Astrocyte of the hippocampus (primary cell): ENCODE measurements around the gene PUS10.
"Not testable (repeated sequence)": the region's sequence is repeated elsewhere in the genome, so short reads cannot be mapped to it uniquely, and the experiment has no call there.

Experiments used
- DNase-seq: peaks from one replicate; pipeline ENCODE4 v3.0.0; 2011; ENCODE audit warnings: low read depth, low spot score

PUS10 gene

GRCh38 chr2:61013382-61013781 lies 4.7 kb downstream of the PUS10 start:
- no peak for DNase-seq

GRCh38 chr2:61012303-61012702 lies 5.8 kb downstream of the PUS10 start:
- DNase-seq = peak; percentile 57

GRCh38 chr2:61011678-61012077 lies 6.4 kb downstream of the PUS10 start:
- peak; percentile 4 for DNase-seq

GRCh38 chr2:61009355-61009754 lies 8.7 kb downstream of the PUS10 start:
- no peak for DNase-seq

GRCh38 chr2:61006486-61007105 lies 11.5 kb downstream of the PUS10 start:
- no peak for DNase-seq

GRCh38 chr2:61005736-61006135 lies 12.3 kb downstream of the PUS10 start:
- DNase-seq = no peak

- peak; percentile 60 for DNase-seq
Measured at GRCh38 chr2:60998628-60999545, 19.2 kb downstream of the PUS10 start.

- no peak for DNase-seq
Measured at GRCh38 chr2:60994131-60994530, 23.9 kb downstream of the PUS10 start.

- no peak for DNase-seq
Measured at GRCh38 chr2:60992985-60993392, 25.1 kb downstream of the PUS10 start.

- DNase-seq = no peak
Measured at GRCh38 chr2:60991644-60992043, 26.4 kb downstream of the PUS10 start.

GRCh38 chr2:60989259-60989658 lies 28.8 kb downstream of the PUS10 start:
- DNase-seq = no peak

- DNase-seq = not testable (repeated sequence)
Measured at GRCh38 chr2:60987656-60988055, 30.4 kb downstream of the PUS10 start.

GRCh38 chr2:60987041-60987440 lies 31.0 kb downstream of the PUS10 start:
- no peak for DNase-seq

GRCh38 chr2:60984720-60985119 lies 33.3 kb downstream of the PUS10 start:
- DNase-seq = no peak

GRCh38 chr2:60982066-60982465 lies 36.0 kb downstream of the PUS10 start:
- not testable (repeated sequence) for DNase-seq

- DNase-seq = no peak
Measured at GRCh38 chr2:60980071-60980815, 37.8 kb downstream of the PUS10 start.

- no peak for DNase-seq
Measured at GRCh38 chr2:60979231-60979630, 38.8 kb downstream of the PUS10 start.

- DNase-seq = no peak
Measured at GRCh38 chr2:60977562-60977895, 40.5 kb downstream of the PUS10 start.

- DNase-seq = no peak
Measured at GRCh38 chr2:60976875-60977561, 41.0 kb downstream of the PUS10 start.

- DNase-seq = no peak
Measured at GRCh38 chr2:60976256-60976850, 41.7 kb downstream of the PUS10 start.

- no peak for DNase-seq
Measured at GRCh38 chr2:60974652-60975051, 43.4 kb downstream of the PUS10 start.
